HG02973 (cell line): ENCODE results near the gene MAST1.
A peak's percentile ranks its signal among the peaks of the same experiment; 100 is the strongest.
"Not testable (repeated sequence)": the region's sequence is repeated elsewhere in the genome, so short reads cannot be mapped to it uniquely, and the experiment has no call there.

Experiments
- ATAC-seq: cut with Tn5 transposase; IDR thresholded peaks from one replicate; pipeline ENCODE4 v1.9.1; 2021; ENCODE audit warnings: moderate library complexity; ENCODE audit not compliant: unreplicated experiment

The MAST1 gene

DNA sequence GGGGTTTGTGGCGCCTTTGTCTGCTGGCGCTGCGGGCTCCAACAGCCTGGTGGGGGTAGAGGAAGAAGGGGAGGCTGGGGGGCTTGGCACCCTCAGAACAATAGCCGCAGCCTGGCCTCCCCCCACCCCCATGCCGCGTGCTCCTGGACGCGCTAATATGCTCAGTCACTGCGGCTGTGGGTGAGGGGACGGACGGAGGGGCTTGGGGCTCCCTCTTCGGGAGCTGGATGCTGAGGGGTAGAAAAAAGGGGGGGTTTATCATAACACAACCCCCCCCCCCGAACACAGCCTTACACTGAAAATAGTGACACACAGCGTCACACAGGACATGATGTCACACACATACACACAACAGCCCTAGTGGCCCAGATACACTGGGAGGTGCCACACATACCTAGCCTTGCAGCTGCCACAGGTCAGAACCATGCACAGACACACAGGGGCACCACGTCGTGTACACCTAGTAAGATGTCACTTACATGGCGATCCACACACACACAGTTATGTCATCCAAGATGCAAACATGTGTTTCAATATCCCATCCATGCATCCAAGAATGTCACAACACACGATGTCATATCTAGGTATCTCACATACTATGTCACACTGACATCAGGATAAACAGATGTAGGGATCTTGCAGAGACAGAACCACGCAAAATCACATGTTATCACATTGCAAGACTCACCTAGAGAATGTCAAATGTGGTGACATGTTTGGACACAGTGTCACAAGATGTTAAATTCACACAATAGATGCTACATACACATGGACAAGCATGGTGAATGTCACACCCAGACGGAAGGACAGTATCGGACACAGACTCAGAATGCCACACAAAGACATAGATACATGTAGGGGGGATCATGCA is 806 bp downstream of the MAST1 start:
- ATAC-seq, result no peak

DNA sequence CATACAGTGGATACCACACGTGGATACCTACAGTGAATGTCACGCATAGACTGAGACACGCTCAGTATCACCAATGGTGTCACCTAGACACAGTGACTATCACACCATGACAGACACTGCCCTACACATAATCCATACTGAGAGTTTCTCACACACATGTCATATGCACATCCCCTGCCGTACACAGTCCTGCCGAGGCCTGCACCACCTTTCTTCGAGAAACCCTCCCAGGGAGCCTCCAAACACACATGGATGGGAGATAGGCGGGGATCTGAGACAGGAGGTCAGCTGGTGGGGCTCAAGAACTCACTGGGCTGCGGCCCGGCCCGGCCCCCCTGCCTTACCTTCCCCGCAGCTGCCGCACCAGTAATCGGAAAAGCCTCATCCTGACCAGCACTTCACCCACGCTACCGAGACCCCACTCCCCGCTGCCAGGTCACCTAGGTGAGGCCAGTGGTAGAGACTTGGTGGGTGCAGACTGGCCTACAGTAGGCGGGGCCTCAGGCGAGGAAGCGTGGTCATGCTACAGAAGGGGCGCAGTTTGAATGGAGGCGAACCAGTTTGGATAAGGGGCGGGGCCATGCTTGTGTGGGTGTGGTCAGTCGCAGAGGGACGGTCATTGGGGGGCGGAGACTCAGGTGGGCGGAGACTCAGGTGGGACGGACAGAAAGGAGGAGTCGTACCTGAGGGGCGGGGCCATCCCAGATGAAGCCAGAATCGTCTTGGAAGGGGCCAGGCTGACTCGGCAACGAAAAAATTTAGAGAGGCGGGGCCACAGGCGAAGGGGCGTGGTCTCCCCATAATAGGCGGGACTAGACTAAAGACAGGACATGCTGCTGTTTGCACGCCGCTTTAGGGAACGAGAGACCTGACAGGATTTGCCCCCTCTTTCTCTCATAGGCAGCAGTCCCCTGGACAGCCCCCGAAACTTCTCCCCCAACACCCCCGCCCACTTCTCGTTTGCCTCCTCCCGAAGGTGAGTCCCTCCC is 2.1 kb downstream of the MAST1 start:
- no peak for ATAC-seq

GRCh38 chr19:12841094-12841493 is 2.8 kb downstream of the MAST1 start:
- no peak for ATAC-seq

GRCh38 chr19:12842511-12842910 is 4.2 kb downstream of the MAST1 start:
- ATAC-seq, result no peak

- no peak for ATAC-seq
Measured at GRCh38 chr19:12843328-12843727, 5.0 kb downstream of the MAST1 start.

DNA sequence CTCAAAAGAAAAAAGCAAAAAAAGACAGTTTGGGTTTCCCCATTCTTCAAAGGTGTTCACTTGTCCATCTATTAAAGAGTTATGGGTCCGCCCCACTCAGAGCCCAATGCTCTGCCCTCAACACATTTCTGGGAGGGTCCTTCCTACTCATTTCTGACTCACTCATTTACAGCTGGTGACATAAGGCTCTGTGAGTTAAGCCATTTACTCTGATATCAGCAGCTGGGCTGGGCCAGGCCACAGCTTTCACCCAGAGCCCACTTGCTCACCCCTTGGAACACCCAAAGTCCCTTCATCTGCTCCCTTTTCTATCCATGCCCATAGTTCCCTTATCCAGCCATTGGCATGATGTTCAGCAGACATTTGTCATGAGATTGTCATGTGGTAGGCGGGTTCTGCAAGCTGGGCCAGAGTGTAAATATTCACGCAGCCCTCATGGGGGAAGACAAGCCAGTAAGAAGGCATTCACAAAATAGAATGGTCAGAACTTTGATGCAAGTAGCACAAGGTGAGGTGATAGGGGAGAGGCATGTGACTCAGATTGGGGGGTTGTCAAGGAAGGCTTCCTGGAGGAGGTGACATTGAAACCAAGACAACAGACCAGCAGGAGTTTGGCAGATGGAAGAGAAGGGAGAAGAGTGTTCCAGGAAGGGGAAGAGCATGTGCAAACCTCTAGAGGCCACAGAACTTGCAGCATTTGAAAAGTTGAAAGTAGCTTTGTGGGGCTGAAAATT is 5.9 kb downstream of the MAST1 start:
- no peak for ATAC-seq

GRCh38 chr19:12846613-12847012 is 8.3 kb downstream of the MAST1 start:
- ATAC-seq, result not testable (repeated sequence)

- ATAC-seq, result peak; percentile 80
Measured at GRCh38 chr19:12847159-12848139, 9.1 kb downstream of the MAST1 start.

DNA sequence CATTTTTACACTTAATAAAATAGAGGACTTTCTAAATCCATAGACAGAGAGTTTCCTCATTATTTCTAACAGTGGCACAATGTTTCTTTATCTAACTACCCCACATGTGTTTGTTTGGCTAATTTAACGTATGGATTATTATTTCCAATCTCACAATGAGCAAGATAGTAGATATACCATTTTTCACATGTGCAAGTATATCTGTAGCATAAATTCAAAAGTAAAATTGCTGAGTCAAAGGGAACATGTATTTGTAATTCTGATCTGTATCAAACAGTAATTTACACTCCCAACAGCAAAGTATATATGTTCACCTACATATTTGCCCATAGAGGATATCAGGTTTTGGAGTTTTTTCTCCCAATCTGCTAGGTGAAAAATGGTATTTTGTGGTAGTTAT is 18.3 kb downstream of the MAST1 start:
- ATAC-seq, result no peak

DNA sequence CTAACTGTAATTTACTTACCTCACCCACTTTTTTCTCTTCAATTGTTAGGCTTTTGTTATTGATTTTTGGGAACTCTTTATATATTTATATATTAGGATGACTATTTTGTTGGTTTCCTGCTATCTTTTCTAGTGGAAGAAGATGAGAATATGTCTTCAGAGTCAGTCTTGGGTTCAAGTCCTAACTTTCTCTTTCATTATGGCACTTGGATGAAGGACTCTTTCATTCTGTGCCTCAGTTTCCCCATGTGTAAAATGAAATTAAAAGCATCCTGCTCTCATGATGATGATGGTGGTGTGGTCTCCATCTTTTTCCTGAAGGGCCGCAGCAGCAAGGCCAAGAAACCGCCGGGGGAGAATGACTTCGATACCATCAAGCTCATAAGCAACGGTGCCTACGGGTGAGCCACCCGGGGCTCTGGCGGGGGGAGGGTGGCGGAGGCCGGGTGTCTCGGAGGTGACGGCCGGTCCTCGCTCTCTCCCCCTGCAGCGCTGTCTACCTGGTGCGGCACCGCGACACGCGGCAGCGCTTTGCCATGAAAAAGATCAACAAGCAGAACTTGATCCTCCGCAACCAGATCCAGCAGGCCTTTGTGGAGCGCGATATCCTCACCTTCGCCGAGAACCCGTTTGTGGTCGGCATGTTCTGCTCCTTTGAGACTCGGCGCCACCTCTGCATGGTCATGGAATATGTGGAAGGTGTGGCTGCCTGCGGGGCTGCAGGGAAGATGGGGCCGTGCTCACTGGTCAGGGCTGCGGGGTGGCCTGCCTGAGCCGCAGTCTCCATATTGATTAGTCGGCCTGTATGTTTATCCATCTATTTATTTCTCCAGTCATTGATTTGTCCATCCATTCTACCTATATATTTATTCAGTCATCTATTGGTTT is 20.0 kb downstream of the MAST1 start:
- ATAC-seq, result no peak

GRCh38 chr19:12859546-12859945 is 21.2 kb downstream of the MAST1 start:
- no peak for ATAC-seq

DNA sequence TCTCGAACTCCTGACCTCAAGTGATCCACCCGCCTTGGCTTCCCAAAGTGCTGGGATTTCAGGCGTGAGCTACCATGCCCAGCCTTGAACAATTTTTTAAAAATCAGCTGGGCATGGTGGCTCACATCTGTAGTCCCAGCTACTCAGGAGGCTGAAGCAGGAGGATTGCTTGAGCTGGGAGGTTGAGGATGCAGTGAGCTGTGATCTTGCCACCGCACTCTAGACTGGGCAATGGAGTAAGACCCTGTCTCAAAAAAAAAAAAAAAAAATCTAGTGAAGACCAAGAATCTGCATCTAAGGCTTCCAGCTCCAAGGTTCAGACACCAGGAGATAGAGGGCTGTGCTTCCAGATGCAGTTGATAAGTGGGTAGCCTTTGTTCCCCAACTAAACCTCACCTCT is 25.8 kb downstream of the MAST1 start:
- ATAC-seq, result no peak

DNA sequence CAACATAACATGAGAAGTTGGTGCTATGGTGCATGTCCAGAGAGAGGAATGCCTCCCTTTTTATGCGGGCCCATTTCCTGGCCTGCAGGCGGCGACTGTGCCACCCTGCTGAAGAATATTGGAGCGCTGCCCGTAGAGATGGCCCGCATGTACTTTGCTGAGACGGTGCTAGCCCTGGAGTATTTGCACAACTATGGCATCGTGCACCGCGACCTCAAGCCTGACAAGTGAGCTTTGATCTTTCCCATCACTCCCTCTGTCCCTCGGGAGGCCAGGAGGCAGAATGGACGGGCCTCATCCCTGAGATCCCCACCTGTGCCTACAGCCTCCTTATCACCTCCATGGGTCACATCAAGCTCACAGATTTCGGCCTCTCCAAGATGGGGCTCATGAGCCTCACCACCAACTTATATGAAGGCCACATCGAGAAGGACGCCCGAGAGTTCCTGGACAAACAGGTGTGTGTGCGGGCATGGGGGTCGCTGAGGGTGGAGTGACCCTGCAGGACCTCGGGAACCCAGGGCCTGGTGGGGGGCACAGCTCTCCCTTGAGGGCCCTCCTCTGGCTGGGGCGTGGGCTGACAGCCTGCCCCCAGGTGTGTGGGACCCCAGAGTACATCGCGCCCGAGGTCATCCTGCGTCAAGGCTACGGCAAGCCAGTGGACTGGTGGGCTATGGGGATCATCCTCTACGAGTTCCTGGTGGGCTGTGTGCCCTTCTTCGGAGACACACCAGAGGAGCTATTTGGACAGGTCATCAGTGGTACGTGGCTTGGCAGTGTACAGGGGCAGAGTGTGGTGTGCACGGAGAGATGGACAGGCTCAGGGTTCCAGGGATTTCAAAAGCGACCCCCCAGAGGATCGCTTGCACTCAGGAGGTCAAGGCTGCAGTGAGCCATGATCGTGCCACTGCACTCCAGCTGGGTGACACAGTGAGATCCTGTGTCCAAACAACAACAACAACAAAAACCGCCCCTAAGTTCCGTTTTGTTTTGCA is 26.7 kb downstream of the MAST1 start:
- no peak for ATAC-seq

GRCh38 chr19:12865746-12866415 is 27.6 kb downstream of the MAST1 start:
- no peak for ATAC-seq

DNA sequence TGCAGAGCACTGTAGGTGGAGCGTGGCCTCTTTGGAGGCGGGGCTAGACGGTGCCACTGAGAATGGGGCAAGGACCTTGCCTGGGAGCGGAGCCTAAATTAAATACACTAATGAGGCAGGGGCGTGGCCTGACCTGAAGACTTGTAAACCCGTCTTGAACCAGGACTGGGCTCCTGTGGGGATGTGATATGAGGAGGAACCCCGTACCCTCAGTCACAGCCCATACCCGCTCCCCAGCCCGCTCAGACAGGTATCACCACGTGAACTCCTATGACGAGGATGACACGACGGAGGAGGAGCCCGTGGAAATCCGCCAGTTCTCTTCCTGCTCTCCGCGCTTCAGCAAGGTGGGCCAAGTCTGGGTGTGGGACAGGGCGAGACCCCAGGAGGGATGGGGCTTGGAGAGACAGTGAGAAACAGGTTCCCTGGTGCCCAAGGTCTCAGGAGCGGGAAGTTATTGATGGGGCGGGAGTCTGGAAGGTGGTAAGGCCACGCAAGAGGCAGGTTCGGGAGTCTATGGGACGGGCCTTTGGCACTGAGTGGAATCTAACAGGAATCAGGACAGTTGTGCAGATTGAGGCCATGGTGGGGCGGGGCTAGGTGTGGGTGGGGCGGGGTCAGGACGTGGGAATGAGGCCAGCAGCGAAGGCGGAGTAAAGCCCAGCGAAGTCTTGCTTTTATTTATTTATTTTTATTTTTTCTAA is 28.3 kb downstream of the MAST1 start:
- no peak for ATAC-seq
